ENCODE data around the gene KCNG1.

- TF ChIP-seq CTCF (IDR thresholded peaks at IDR 0.05) (no peak), POLR2A (IDR thresholded peaks at IDR 0.05) (no peak), EP300 (IDR thresholded peaks at IDR 0.05) (no peak)
Measured at GRCh38 chr20:51043811-51044210, 20.9 kb upstream of the KCNG1 start.

Measured in stomach (tissue), 4 donors.